Tibial artery (tissue), 4 donors: ENCODE results near the gene TRAF2.

Experiments
- DNase-seq, 2 donors: peaks; one replicate each; pipeline ENCODE4 v3.0.0-alpha.2; 2019
- H3K27ac ChIP-seq, 2 donors: fragments of 200-600 bp; sonication (generic) in 1 of 2; 1 replicate in 1 of 2; 2 replicates in 1 of 2; pipeline ENCODE4 v1.5.1; 2018 to 2019; ENCODE audit warnings: mild to moderate bottlenecking in 1 of 2
- H3K27me3 ChIP-seq, 2 donors: fragments of 200-600 bp; sonication (generic) in 1 of 2; one replicate each; pipeline versions ENCODE4 v1.5.1 to v1.6.0; 2016 to 2019
- H3K36me3 ChIP-seq, 3 donors: fragments of 200-600 bp; sonication (generic) in 2 of 3; one replicate each; pipeline ENCODE4 v1.5.1; 2016 to 2019; ENCODE audit warnings: mild to moderate bottlenecking in 2 of 3
- H3K4me1 ChIP-seq, 4 donors: fragments of 200-600 bp; sonication (generic) in 2 of 4; 1 replicate in 3 of 4; 2 replicates in 1 of 4; pipeline ENCODE4 v1.5.1; 2016 to 2019
- H3K4me3 ChIP-seq, 2 donors: fragments of 200-600 bp; sonication (generic) in 1 of 2; 1 replicate in 1 of 2; 2 replicates in 1 of 2; pipeline ENCODE4 v1.5.1; 2018 to 2019; ENCODE audit warnings: mild to moderate bottlenecking in 2 of 2
- H3K9me3 ChIP-seq, 3 donors: fragments of 200-600 bp; sonication (generic) in 1 of 3; one replicate each; pipeline ENCODE4 v1.5.1; 2016 to 2019
- CTCF ChIP-seq, 2 experiments: fragments of 200-600 bp in 1 of 2; fragments of 450-650 bp in 1 of 2; IDR thresholded peaks; one replicate each; pipeline ENCODE4 v1.5.1; 2017 to 2019; ENCODE audit warnings: antibody characterized with exemption in 2 of 2, mild to moderate bottlenecking in 1 of 2, moderate library complexity in 1 of 2
- intact Hi-C: fragments of 100-400 bp; cut with DNase I; formaldehyde crosslinking; loops from one replicate; pipeline ENCODE4 v1.15.0; 2023; ENCODE audit warnings: low total_unique reads

TRAF2 gene

GRCh38 chr9:136847088-136847825 is 39.1 kb upstream of the TRAF2 start:
- intact Hi-C loops, result no loop called here
- DNase-seq, result peak in 1 of 2 donors; percentile 53
- peaks cover 0 to 77% (median 59%) of the 10 kb centered on the region in 4 donors for H3K4me1 ChIP-seq
- H3K4me3 ChIP-seq, result peak overlapping the region; percentile 70 to 94
- TF ChIP-seq CTCF (IDR thresholded peaks at IDR 0.05), result no peak
- peaks cover 0 to 14% (median 10%) of the 10 kb centered on the region in 3 donors for H3K36me3 ChIP-seq
- peak overlapping the region; percentile 92 to 96 for H3K27ac ChIP-seq
- peaks cover 3 to 47% of the 10 kb centered on the region in 2 donors for H3K27me3 ChIP-seq
- H3K9me3 ChIP-seq, result no peaks in the 10 kb centered on the region

- H3K36me3 ChIP-seq, result peaks cover 0 to 14% (median 10%) of the 10 kb centered on the region in 3 donors
- intact Hi-C loops, result loop anchor here (2.0 kb wide), 1 partner anchor 97 kb away; the partner anchor contains the start of genes C8G and FBXW5
- H3K4me1 ChIP-seq, result peaks cover 0 to 70% (median 53%) of the 10 kb centered on the region in 4 donors
- TF ChIP-seq CTCF (IDR thresholded peaks at IDR 0.05), result no peak
- peak overlapping the region; percentile 70 to 94 for H3K4me3 ChIP-seq
- H3K27me3 ChIP-seq, result peaks cover 3 to 42% of the 10 kb centered on the region in 2 donors
- H3K27ac ChIP-seq, result peak overlapping the region; percentile 92 to 96
- H3K9me3 ChIP-seq, result no peaks in the 10 kb centered on the region
- peak; percentile 90 to 94 for DNase-seq
These were observed 38.4 kb upstream of the TRAF2 start for GRCh38 chr9:136847826-136848392.

GRCh38 chr9:136848393-136849037 is 37.8 kb upstream of the TRAF2 start:
- intact Hi-C loops, result loop anchor here (2.0 kb wide), 1 partner anchor 96 kb away; the partner anchor contains the start of genes C8G and FBXW5
- peaks cover 0 to 64% (median 47%) of the 10 kb centered on the region in 4 donors for H3K4me1 ChIP-seq

GRCh38 chr9:136849038-136849959 is 37.0 kb upstream of the TRAF2 start, which contains the start of gene PHPT1:
Gene PHPT1, plus strand, starts transcription at chr9:136849409. Its CDS starts 22 bp downstream, at chr9:136849431.
- DNase-seq, result peak; percentile 98 to 99
- peaks cover 0 to 14% (median 10%) of the 10 kb centered on the region in 3 donors for H3K36me3 ChIP-seq
- H3K9me3 ChIP-seq, result no peaks in the 10 kb centered on the region
- peak within 1 kb of the TSS; percentile 92 to 96 for H3K27ac ChIP-seq
- H3K27me3 ChIP-seq, result peaks cover 0 to 28% of the 10 kb centered on the region in 2 donors
- H3K4me3 ChIP-seq, result peak within 1 kb of the TSS; percentile 70 to 94
- H3K4me1 ChIP-seq, result peaks cover 0 to 57% (median 39%) of the 10 kb centered on the region in 4 donors
- TF ChIP-seq CTCF (IDR thresholded peaks at IDR 0.05), result no peak
- intact Hi-C loops, result loop anchor here (2.0 kb wide), 1 partner anchor 96 kb away; the partner anchor contains the start of genes C8G and FBXW5

More at GRCh38 chr9:136848393-136849037, 37.8 kb upstream of the TRAF2 start:
- Histone ChIP-seq H3K27ac (peak overlapping the region; percentile 92 to 96), H3K9me3 (no peaks in the 10 kb centered on the region), H3K27me3 (peaks cover under 1 to 36% of the 10 kb centered on the region in 2 donors), H3K4me3 (peak overlapping the region; percentile 70 to 94), H3K36me3 (peaks cover 0 to 14% (median 10%) of the 10 kb centered on the region in 3 donors)
- peak in 1 of 2 donors; percentile 83 for DNase-seq
- no peak for TF ChIP-seq CTCF (IDR thresholded peaks at IDR 0.05)
